HG03469 (cell line): ENCODE measurements around the gene MID1.

ENCODE experiments used
- ATAC-seq: cut with Tn5 transposase; IDR thresholded peaks from one replicate; pipeline ENCODE4 v1.9.1; 2021; ENCODE audit warnings: mild to moderate bottlenecking, moderate library complexity, moderate number of reproducible peaks; ENCODE audit not compliant: unreplicated experiment

Gene MID1

GRCh38 chrX:10450229-10450958 lies 170.0 kb downstream of the MID1 start:
- ATAC-seq: no peak

GRCh38 chrX:10447564-10448214 lies 172.7 kb downstream of the MID1 start:
- ATAC-seq: no peak

GRCh38 chrX:10444204-10444603 lies 176.2 kb downstream of the MID1 start:
- ATAC-seq: no peak

GRCh38 chrX:10441464-10441863 lies 178.9 kb downstream of the MID1 start:
- ATAC-seq: no peak

GRCh38 chrX:10433296-10433965 lies 187.0 kb downstream of the MID1 start:
- no peak for ATAC-seq

GRCh38 chrX:10429908-10430307 lies 190.5 kb downstream of the MID1 start:
- ATAC-seq: no peak

- ATAC-seq: no peak
Observed at GRCh38 chrX:10427249-10427648, 193.1 kb downstream of the MID1 start.

- ATAC-seq: no peak
Observed at GRCh38 chrX:10423716-10424115, 196.7 kb downstream of the MID1 start.

GRCh38 chrX:10420134-10420533 lies 200.3 kb downstream of the MID1 start:
- no peak for ATAC-seq

- ATAC-seq: no peak
Observed at GRCh38 chrX:10416424-10416823, 204.0 kb downstream of the MID1 start.

- ATAC-seq: no peak
Observed at GRCh38 chrX:10415306-10416001, 204.9 kb downstream of the MID1 start.

GRCh38 chrX:10414862-10415261 lies 205.5 kb downstream of the MID1 start:
- no peak for ATAC-seq

GRCh38 chrX:10414156-10414824 lies 206.1 kb downstream of the MID1 start:
- ATAC-seq: no peak

GRCh38 chrX:10404436-10404835 lies 215.9 kb downstream of the MID1 start:
- ATAC-seq: no peak

- no peak for ATAC-seq
Observed at GRCh38 chrX:10401239-10401638, 219.1 kb downstream of the MID1 start.

GRCh38 chrX:10399043-10399741 lies 221.2 kb downstream of the MID1 start:
- no peak for ATAC-seq

GRCh38 chrX:10398215-10398614 lies 222.2 kb downstream of the MID1 start:
- ATAC-seq: no peak

- ATAC-seq: no peak
Observed at GRCh38 chrX:10397349-10397748, 223.0 kb downstream of the MID1 start.

- no peak for ATAC-seq
Observed at GRCh38 chrX:10395643-10396042, 224.7 kb downstream of the MID1 start.
